ENCODE data around the gene HTR2A. TPM values are rescaled to one million over a fixed set of nuclear protein-coding genes. Genes with fewer than 3 reads are reported as not detected.

HTR2A gene
- total RNA-seq, 1 donor from 2014 or later = not detected

DNA sequence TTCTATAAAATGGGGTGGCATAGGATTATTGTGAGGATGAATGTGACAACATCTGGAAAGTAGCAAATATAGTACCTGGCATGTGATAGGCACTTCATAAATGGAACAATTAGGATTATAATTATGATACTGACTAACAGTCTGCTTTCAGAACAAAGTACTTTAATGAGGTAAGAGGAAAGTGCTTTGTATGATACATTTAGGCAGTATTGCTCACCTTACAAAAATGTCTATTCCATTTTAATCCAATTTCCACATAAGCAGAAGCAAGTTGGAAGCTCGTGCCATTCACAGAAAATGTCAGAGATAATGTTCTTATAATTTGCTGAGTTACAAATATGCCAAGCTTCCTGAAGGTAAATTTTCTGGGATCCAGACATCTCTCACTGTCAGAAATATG lies 16.9 kb upstream of the HTR2A start:
- Mint-ChIP-seq H3K4me3 (ENCODE audit: unreplicated experiment) (no peak overlapping the region), H3K36me3 (ENCODE audit: low read depth, unreplicated experiment) (no peaks in the 10 kb centered on the region), H3K9me3 (ENCODE audit: unreplicated experiment) (no peaks in the 10 kb centered on the region), H3K4me1 (ENCODE audit: low read depth, unreplicated experiment) (peaks cover 7% of the 10 kb centered on the region), H3K27me3 (ENCODE audit: low read depth, unreplicated experiment) (no peaks in the 10 kb centered on the region), H3K27ac (ENCODE audit: unreplicated experiment) (no peak overlapping the region)
- TF ChIP-seq, protein P1, sequence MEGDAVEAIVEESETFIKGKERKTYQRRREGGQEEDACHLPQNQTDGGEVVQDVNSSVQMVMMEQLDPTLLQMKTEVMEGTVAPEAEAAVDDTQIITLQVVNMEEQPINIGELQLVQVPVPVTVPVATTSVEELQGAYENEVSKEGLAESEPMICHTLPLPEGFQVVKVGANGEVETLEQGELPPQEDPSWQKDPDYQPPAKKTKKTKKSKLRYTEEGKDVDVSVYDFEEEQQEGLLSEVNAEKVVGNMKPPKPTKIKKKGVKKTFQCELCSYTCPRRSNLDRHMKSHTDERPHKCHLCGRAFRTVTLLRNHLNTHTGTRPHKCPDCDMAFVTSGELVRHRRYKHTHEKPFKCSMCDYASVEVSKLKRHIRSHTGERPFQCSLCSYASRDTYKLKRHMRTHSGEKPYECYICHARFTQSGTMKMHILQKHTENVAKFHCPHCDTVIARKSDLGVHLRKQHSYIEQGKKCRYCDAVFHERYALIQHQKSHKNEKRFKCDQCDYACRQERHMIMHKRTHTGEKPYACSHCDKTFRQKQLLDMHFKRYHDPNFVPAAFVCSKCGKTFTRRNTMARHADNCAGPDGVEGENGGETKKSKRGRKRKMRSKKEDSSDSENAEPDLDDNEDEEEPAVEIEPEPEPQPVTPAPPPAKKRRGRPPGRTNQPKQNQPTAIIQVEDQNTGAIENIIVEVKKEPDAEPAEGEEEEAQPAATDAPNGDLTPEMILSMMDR (IDR thresholded peaks at IDR 0.05; ENCODE audit: insufficient read depth, low read depth, low read length) = no peak
- TF ChIP-seq EZH2 (IDR thresholded peaks at IDR 0.05; ENCODE audit: insufficient read depth, low read length) = no peak
- FAIRE-seq (no peak), DNase-seq (ENCODE audit: low read depth) (no peak)
- Histone ChIP-seq H3K9me3 (ENCODE audit: insufficient read depth, low read depth, low read length) (no peaks in the 10 kb centered on the region), H4K20me1 (ENCODE audit: insufficient read depth, low read length) (no peaks in the 10 kb centered on the region), H3K79me2 (ENCODE audit: insufficient read depth, low read length) (no peaks in the 10 kb centered on the region), H3K9ac (ENCODE audit: low read length) (no peak overlapping the region), H3K27me3 (ENCODE audit: insufficient read depth, low read length) (no peaks in the 10 kb centered on the region), H3K36me3 (ENCODE audit: insufficient read depth, low read length) (no peaks in the 10 kb centered on the region), H3K4me2 (ENCODE audit: low read length) (no peak overlapping the region), H2AFZ (ENCODE audit: low read depth, low read length) (no peak overlapping the region), H3K27ac (ENCODE audit: low read depth, low read length) (no peak overlapping the region), H3K4me1 (ENCODE audit: insufficient read depth, low read length) (no peaks in the 10 kb centered on the region), H3K4me3 (ENCODE audit: insufficient read depth, low read depth, low read length) (no peak overlapping the region)

DNA sequence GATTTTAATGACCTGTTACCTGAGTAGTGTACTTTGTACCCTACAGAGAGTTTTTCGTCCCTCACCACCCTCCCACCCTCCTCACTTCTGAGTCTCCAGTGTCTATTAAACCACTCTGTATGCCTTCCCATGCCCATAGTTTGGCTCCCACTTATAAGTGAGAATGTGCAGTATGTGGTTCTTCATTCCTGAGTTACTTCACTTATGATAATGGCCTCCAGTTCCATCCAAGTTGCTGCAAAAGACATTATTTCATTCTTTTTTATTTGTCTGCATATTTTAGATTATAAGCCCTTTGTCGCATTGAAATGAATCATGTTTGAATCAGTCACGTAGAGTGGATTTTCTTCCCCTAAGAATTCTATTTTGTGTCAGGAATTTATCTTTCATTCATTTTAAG lies 12.2 kb upstream of the HTR2A start:
- Mint-ChIP-seq H3K27me3 (ENCODE audit: low read depth, unreplicated experiment) (no peaks in the 10 kb centered on the region), H3K9me3 (ENCODE audit: unreplicated experiment) (no peaks in the 10 kb centered on the region), H3K36me3 (ENCODE audit: low read depth, unreplicated experiment) (no peaks in the 10 kb centered on the region), H3K27ac (ENCODE audit: unreplicated experiment) (no peak overlapping the region), H3K4me3 (ENCODE audit: unreplicated experiment) (no peak overlapping the region), H3K4me1 (ENCODE audit: low read depth, unreplicated experiment) (peaks cover 5% of the 10 kb centered on the region)
- H3K27ac ChIP-seq (ENCODE audit: low read depth, low read length) = no peak overlapping the region
- no peaks in the 10 kb centered on the region for H3K27me3 ChIP-seq (ENCODE audit: insufficient read depth, low read length)
- H3K9ac ChIP-seq (ENCODE audit: low read length) = no peak overlapping the region
- TF ChIP-seq, protein P1 (IDR thresholded peaks at IDR 0.05; ENCODE audit: insufficient read depth, low read depth, low read length) = no peak
- no peak for TF ChIP-seq EZH2 (IDR thresholded peaks at IDR 0.05; ENCODE audit: insufficient read depth, low read length)
- no peaks in the 10 kb centered on the region for H4K20me1 ChIP-seq (ENCODE audit: insufficient read depth, low read length)
- DNase-seq (ENCODE audit: low read depth) (peak; percentile 59), FAIRE-seq (no peak)
- H3K4me2 ChIP-seq (ENCODE audit: low read length) = no peak overlapping the region
- H3K9me3 ChIP-seq (ENCODE audit: insufficient read depth, low read depth, low read length) = no peaks in the 10 kb centered on the region
- H2AFZ ChIP-seq (ENCODE audit: low read depth, low read length) = no peak overlapping the region
- H3K79me2 ChIP-seq (ENCODE audit: insufficient read depth, low read length) = no peaks in the 10 kb centered on the region
- no peaks in the 10 kb centered on the region for H3K4me1 ChIP-seq (ENCODE audit: insufficient read depth, low read length)
- H3K36me3 ChIP-seq (ENCODE audit: insufficient read depth, low read length) = no peaks in the 10 kb centered on the region
- H3K4me3 ChIP-seq (ENCODE audit: insufficient read depth, low read depth, low read length) = no peak overlapping the region

DNA sequence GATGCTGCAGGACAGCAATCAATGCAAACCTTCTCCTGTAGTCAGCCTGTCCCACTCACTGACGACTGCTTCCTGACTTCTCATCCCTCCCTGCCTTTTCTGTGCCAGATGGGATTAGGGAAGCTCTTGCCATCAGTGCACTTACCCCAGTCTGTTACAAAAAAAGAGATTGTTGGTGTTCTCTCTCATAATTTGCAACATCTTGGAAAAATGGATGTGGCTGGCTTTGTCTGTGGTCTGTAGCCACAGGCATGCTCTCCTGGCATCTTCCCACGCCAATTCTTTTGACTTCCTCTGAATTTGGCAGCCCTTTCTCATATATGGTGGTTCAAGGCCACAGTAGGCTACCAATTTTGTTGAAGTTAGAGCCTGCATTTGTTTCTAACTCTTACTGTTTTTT lies 11.6 kb upstream of the HTR2A start:
- peaks cover 9% of the 10 kb centered on the region for H3K4me1 Mint-ChIP-seq (ENCODE audit: low read depth, unreplicated experiment)
- no peaks in the 10 kb centered on the region for H3K36me3 Mint-ChIP-seq (ENCODE audit: low read depth, unreplicated experiment)
- H3K9ac ChIP-seq (ENCODE audit: low read length) = no peak overlapping the region
- H3K27me3 ChIP-seq (ENCODE audit: insufficient read depth, low read length) = no peaks in the 10 kb centered on the region
- no peak overlapping the region for H3K27ac ChIP-seq (ENCODE audit: low read depth, low read length)
- H3K27me3 Mint-ChIP-seq (ENCODE audit: low read depth, unreplicated experiment) = no peaks in the 10 kb centered on the region
- FAIRE-seq = peak; percentile 69
- no peak overlapping the region for H2AFZ ChIP-seq (ENCODE audit: low read depth, low read length)
- no peak overlapping the region for H3K4me2 ChIP-seq (ENCODE audit: low read length)
- peak; percentile 84 for DNase-seq (ENCODE audit: low read depth)
- H3K4me1 ChIP-seq (ENCODE audit: insufficient read depth, low read length) = peaks cover 4% of the 10 kb centered on the region
- no peak overlapping the region for H3K4me3 Mint-ChIP-seq (ENCODE audit: unreplicated experiment)
- peak overlapping the region; percentile 5 for H3K27ac Mint-ChIP-seq (ENCODE audit: unreplicated experiment)
- H3K36me3 ChIP-seq (ENCODE audit: insufficient read depth, low read length) = no peaks in the 10 kb centered on the region
- no peaks in the 10 kb centered on the region for H3K9me3 ChIP-seq (ENCODE audit: insufficient read depth, low read depth, low read length)
- H4K20me1 ChIP-seq (ENCODE audit: insufficient read depth, low read length) = no peaks in the 10 kb centered on the region
- TF ChIP-seq EZH2 (IDR thresholded peaks at IDR 0.05; ENCODE audit: insufficient read depth, low read length) = no peak
- TF ChIP-seq, protein P1 (IDR thresholded peaks at IDR 0.05; ENCODE audit: insufficient read depth, low read depth, low read length) = no peak
- no peaks in the 10 kb centered on the region for H3K79me2 ChIP-seq (ENCODE audit: insufficient read depth, low read length)
- H3K4me3 ChIP-seq (ENCODE audit: insufficient read depth, low read depth, low read length) = no peak overlapping the region
- no peaks in the 10 kb centered on the region for H3K9me3 Mint-ChIP-seq (ENCODE audit: unreplicated experiment)
